ENCODE data around the gene TBX1.
"Not testable (repeated sequence)": the region's sequence is repeated elsewhere in the genome, so short reads cannot be mapped to it uniquely, and the experiment has no call there.

The TBX1 gene

GRCh38 chr22:19723232-19723982 is 37.2 kb upstream of the TBX1 start, which contains the start of gene GP1BB:
Gene GP1BB (plus strand): TSS chr22:19723539. CDS start chr22:19723570, 31 bp downstream.
- no peak for DNase-seq

- no peak for DNase-seq
Observed at GRCh38 chr22:19723983-19724827, 36.4 kb upstream of the TBX1 start.

GRCh38 chr22:19724927-19725661 is 35.5 kb upstream of the TBX1 start:
- DNase-seq: peak in 1 of 56 donors; percentile 55

GRCh38 chr22:19726064-19726788 is 34.4 kb upstream of the TBX1 start:
- DNase-seq: not testable (repeated sequence)

- peak in 1 of 56 donors; percentile 20 for DNase-seq
Observed at GRCh38 chr22:19727310-19728150, 33.0 kb upstream of the TBX1 start.

- DNase-seq: no peak
Observed at GRCh38 chr22:19728271-19728670, 32.3 kb upstream of the TBX1 start.

- no peak for DNase-seq
Observed at GRCh38 chr22:19728836-19729235, 31.7 kb upstream of the TBX1 start.

- DNase-seq: no peak
Observed at GRCh38 chr22:19729507-19729906, 31.1 kb upstream of the TBX1 start.

GRCh38 chr22:19730198-19730597 is 30.4 kb upstream of the TBX1 start:
- no peak for DNase-seq

GRCh38 chr22:19730655-19731360 is 29.8 kb upstream of the TBX1 start:
- peak in 51 of 56 donors; percentile 3 to 87 (median 61) for DNase-seq

GRCh38 chr22:19731361-19732135 is 29.0 kb upstream of the TBX1 start:
- no peak for DNase-seq

- DNase-seq: no peak
Observed at GRCh38 chr22:19732403-19733113, 28.0 kb upstream of the TBX1 start.

GRCh38 chr22:19733755-19734154 is 26.8 kb upstream of the TBX1 start:
- no peak for DNase-seq

- DNase-seq: no peak
Observed at GRCh38 chr22:19734163-19734562, 26.4 kb upstream of the TBX1 start.

GRCh38 chr22:19734837-19735382 is 25.7 kb upstream of the TBX1 start:
- no peak for DNase-seq

GRCh38 chr22:19735665-19736510 is 24.7 kb upstream of the TBX1 start:
- no peak for DNase-seq

All from nucleus accumbens (tissue), 56 donors.